NCI-H82 treated with DMSO at 0.1 percent for 48 hours (cell line): ENCODE results near the gene TMEM53.
"Not testable (repeated sequence)": the region's sequence is repeated elsewhere in the genome, so short reads cannot be mapped to it uniquely, and the experiment has no call there.

Experiments
- DNase-seq: peaks from one replicate; lab custom pipeline; 2025; ENCODE audit not compliant: unreplicated experiment; lab: John Stamatoyannopoulos, UW

Gene TMEM53

GRCh38 chr1:44672961-44673674, 1.2 kb downstream of the TMEM53 start:
- DNase-seq, result no peak

- no peak for DNase-seq
Observed at GRCh38 chr1:44672254-44672955, 1.9 kb downstream of the TMEM53 start.

GRCh38 chr1:44670751-44671640, 3.3 kb downstream of the TMEM53 start:
- DNase-seq, result no peak

- DNase-seq, result not testable (repeated sequence)
Observed at GRCh38 chr1:44666719-44667118, 7.6 kb downstream of the TMEM53 start.

GRCh38 chr1:44664730-44665370, 9.4 kb downstream of the TMEM53 start:
- DNase-seq, result no peak

- no peak for DNase-seq
Observed at GRCh38 chr1:44663417-44663816, 10.9 kb downstream of the TMEM53 start.

GRCh38 chr1:44662683-44663030, 11.6 kb downstream of the TMEM53 start:
- no peak for DNase-seq

GRCh38 chr1:44661781-44662682, 12.2 kb downstream of the TMEM53 start:
- no peak for DNase-seq

GRCh38 chr1:44660176-44660575, 14.1 kb downstream of the TMEM53 start:
- DNase-seq, result no peak

- DNase-seq, result no peak
Observed at GRCh38 chr1:44659566-44659965, 14.7 kb downstream of the TMEM53 start.

GRCh38 chr1:44655609-44656008, 18.7 kb downstream of the TMEM53 start:
- DNase-seq, result peak; percentile 18

- DNase-seq, result no peak
Observed at GRCh38 chr1:44654621-44655187, 19.6 kb downstream of the TMEM53 start.

- DNase-seq, result no peak
Observed at GRCh38 chr1:44653107-44653964, 20.9 kb downstream of the TMEM53 start.

GRCh38 chr1:44652445-44653106, 21.7 kb downstream of the TMEM53 start:
- peak; percentile 55 for DNase-seq

GRCh38 chr1:44651069-44651468, 23.2 kb downstream of the TMEM53 start:
- DNase-seq, result no peak

GRCh38 chr1:44650159-44650831, 24.0 kb downstream of the TMEM53 start:
- DNase-seq, result peak; percentile 65

- DNase-seq, result no peak
Observed at GRCh38 chr1:44649788-44650158, 24.5 kb downstream of the TMEM53 start.
